NCI-H2081 treated with DMSO at 0.1 percent for 48 hours (cell line): ENCODE measurements around the gene EIPR1.

Experiments used
- DNase-seq: peaks from one replicate; lab custom pipeline; 2025; lab: John Stamatoyannopoulos, UW

EIPR1 gene

DNA sequence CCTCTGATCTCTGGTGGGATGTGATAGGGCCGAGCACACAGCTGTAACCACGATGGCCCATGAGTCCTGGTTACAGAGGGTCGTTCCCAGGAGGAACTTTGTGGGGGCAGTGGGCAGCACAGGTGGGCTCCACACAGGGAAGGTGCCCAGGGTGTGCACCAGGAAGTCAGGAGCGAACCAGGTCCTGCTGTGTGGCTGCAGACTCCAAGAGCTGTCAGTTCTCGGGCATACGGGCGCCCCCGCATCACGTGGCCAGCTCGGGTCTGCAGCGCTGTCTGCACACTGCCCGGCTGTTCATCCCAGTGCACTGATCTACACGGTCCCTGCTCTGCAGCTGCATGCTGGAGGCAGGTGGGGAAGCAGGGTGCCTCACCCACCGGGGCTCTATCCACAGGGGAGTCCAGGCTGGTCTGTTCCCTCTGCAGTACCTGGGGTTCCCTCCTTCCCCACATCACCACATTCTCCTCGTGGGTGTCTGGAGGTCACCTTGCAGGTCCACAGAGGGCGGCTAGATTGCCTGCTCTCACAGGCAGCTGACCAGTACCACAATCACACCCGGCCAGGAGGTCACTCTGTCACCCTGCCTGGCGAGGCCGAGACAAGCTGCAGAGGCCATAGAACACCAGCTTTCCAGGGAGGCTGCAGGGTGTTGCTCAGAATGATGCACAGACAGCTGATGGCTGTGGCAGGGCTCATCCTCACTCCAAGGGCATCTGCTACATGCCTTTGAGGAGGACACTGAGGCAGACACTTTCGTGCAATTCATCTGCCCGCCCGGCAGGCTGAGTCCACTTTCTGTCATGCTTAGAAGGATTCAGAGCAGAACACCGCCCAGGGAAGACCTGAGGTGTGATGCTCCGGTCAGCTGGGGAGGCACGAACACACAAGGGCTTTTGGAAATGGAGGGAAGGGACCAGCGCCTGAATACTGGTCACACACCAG is 202.7 kb downstream of the EIPR1 start:
- DNase-seq = no peak

DNA sequence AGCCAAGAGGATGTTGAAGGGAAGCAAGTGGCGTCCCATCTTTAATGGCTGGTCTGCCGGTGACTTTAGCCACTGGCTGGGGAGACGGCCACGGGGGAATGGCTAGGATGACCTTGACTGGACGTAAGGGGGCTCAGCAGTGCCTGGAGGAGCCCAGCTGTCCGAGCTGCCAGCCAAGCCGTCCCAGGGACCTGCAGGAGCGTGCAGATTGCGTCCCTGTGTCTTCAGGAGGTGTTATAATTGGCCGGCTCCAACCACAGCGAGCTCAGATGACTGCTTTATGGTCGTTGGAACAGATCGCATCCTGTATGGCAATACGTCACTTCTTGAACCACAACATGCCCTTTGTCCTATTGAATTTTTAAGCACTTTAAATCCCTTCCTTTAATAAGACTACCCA is 204.6 kb downstream of the EIPR1 start:
- DNase-seq = no peak

GRCh38 chr2:3172265-3172935 is 205.2 kb downstream of the EIPR1 start:
- DNase-seq = no peak

GRCh38 chr2:3171564-3172264 is 205.9 kb downstream of the EIPR1 start:
- DNase-seq = no peak

DNA sequence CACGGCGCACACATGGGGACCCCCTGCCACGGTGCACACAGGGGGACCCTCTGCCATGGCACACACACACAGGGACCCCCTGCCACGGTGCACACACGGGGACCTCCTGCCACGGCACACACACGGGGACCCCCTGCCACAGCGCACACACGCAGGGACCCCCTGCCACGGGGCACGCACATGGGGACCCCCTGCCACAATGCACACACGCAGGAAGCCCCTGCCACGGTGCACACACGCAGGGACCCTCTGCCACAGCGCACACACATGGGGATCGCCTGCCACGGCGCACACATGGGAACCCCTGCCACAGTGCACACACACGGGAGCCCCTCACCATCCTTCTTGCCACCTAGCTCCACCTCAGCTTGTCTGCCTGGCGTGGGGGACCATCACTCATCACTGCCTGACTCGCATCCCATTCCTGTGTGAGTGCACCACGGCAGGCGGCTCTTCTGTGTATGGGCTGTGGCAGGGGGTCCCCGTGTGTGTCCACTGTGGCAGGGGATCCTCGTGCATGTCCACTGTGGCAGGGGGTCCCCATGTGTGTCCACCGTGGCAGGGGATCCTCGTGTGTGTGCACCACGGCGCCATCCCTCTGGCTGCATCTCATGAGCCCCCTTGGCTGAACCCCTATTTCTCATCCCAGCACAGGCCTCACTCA is 206.7 kb downstream of the EIPR1 start:
- DNase-seq = no peak

DNA sequence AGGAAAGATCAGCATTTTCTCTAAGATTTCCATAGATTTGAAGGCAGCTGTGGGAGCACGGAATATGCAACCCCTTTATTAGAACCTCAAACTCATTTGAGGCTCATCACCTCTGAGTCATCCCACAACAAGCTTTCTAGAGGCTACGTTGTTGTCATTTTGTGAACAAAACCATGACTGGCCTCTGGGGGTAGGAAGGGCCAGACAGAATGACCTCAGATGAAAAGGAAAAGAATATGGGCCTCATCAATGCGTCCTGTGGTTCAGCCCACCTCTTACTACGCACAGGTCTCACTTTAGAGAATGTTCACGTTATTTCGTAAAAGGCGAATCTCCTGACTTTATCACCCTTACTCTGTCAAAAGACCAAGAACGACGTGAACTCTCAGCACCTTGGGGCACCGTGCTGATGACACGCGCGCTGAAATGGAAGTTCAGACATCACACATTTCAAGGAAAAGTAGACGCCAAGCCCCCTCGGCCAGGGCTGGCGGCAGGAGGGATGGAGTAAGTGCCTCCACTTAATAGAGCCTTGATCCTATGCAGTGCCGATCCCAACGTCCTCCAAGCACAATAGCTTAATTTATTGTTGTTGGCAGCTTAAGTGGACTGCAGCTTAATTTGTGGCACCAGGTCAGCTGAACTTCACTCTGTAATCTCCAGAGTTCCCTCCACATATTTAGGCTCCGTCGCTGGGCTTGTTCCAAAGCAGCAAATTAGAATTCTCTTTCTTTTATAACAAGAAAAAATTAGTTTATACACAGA is 208.3 kb downstream of the EIPR1 start:
- no peak for DNase-seq

DNA sequence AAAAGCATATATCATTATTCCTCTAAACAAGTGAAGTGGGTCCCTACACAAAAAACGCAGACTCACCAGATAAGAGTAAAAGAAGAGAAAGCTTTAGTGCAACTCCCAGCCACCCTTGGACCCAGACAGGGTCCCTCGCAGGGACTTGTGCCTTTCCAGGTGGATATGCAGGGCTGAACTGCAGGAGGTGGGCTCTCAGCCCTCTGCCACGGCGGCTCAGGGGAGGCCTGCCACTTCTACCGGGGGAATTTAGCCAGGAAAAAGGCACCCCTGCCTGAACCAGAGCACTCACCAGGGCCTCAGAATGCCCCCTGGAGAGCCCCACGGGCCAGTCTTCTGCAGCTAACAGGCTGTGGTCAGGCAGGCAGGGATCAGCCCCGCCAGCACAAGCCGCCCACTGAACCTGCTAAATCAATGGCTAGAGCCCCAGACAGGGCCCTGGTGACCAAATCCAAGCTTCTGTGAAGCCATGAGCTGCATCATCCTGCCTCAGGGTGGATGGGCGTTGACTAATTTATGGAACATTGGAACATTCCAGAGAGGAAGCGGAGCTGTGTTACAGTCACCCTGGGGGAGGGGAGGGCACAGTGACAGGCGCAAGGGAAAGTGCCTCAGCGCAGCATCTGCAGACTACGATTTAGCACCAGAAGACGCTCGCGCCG is 209.3 kb downstream of the EIPR1 start:
- DNase-seq = no peak

- no peak for DNase-seq
These were observed 214.2 kb downstream of the EIPR1 start for GRCh38 chr2:3163401-3163800.

GRCh38 chr2:3162442-3163077 is 215.1 kb downstream of the EIPR1 start:
- no peak for DNase-seq

- no peak for DNase-seq
These were observed 216.8 kb downstream of the EIPR1 start for GRCh38 chr2:3160751-3161330.

GRCh38 chr2:3159782-3160545 is 217.7 kb downstream of the EIPR1 start:
- DNase-seq = no peak

- DNase-seq = no peak
These were observed 222.9 kb downstream of the EIPR1 start for GRCh38 chr2:3154700-3155099.

DNA sequence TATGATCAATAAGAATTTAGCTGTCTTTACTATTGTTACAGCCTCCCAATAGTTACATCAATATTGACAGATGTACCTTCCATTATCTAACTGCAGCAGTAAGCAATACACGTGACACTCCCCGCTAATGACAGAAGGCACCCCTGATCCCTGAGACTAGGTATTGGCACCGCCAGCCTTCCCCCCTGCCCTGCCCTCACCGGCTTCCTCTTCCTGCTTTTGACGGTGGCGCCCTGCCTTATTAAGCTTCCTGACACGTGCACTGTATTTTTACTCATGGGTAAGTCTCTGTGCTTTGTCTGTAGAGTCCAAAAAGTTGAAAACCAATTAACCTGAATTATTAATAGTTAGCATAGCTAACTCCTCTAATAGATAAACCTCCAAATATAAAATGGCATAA is 223.5 kb downstream of the EIPR1 start:
- DNase-seq = no peak

GRCh38 chr2:3151153-3151918 is 226.3 kb downstream of the EIPR1 start:
- no peak for DNase-seq

- no peak for DNase-seq
These were observed 228.0 kb downstream of the EIPR1 start for GRCh38 chr2:3149441-3150217.

- DNase-seq = no peak
These were observed 228.9 kb downstream of the EIPR1 start for GRCh38 chr2:3148716-3149115.

- DNase-seq = no peak
These were observed 229.7 kb downstream of the EIPR1 start for GRCh38 chr2:3147651-3148530.
